ENCODE data around the gene CCNJ.
A peak's percentile ranks its signal among the peaks of the same experiment; 100 is the strongest.
"Not testable (repeated sequence)": the region's sequence is repeated elsewhere in the genome, so short reads cannot be mapped to it uniquely, and the experiment has no call there.

Gene CCNJ

GRCh38 chr10:96043033-96043892, at the start of gene CCNJ:
CCNJ (plus strand) TSS chr10:96043583; CDS start chr10:96044394, 811 bp downstream.
- peak; percentile 91 for DNase-seq

DNA sequence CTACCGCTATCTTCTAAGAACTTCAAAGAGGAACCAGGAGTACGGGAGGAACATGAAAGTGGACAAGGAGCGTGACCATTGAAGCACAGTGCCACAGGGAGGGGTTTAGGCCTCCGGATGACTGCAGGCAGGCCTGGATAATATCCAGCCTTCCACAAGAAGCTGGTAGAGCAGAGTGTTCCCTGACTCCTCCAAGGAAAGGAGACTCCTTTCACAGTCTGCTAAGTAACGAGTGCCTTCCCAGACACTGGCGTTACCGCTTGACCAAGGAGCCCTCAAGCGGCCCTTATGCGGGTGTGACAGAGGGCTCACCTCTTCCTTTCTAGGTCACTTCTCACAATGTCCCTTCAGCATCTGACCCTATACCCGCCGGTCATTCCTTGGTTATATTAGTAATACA, 49.0 kb upstream of the CCNJ start:
- not testable (repeated sequence) for DNase-seq

- DNase-seq: no peak
Observed at GRCh38 chr10:95998255-95998784, 45.1 kb upstream of the CCNJ start.

DNA sequence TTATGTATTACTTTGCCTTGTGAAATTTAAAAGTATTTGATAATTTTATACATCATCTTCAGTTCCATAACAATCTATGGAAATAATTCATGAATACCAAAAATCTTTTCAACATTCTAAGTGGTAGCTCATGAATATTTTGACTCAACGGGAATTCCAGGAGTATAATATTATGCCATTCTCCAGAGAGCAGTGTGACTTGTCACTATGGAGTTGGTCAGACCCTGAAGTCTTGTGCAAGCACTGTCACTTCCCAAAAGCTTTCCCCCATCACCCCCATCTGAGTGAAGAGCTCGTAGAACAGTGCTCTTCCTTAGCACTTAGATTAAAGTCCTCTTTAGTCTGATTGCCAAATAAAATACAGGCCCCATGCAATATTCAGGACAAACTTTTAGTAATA, 29.4 kb upstream of the CCNJ start:
- no peak for DNase-seq

DNA sequence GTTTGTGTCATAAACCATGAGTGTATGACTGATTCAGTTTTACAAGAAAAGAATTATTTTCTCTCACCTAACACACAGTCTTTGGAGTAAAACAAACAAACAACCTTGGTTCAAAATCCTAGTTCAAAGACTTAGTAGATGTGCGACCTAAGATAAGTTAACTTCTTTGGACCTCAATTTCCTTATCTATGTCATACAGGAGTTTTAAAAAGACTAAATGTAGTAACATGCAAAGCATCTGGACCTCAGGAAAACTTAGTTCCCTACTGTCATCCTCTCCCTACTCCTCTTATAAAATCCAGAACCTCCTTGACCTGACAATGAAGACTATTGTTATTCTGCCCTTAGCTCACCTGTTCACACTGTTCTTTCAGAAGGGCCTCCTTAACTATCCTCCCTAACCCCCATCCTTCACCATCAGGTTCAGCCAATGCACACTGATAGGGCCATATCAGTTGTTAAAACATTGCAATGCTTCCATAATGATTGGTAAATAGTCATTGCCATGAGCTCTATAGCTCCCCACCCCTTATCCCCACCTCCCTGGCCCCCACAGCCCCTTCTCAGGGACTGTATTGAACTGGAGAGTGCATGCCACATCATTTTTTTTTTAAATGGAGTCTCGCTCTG, 28.8 kb upstream of the CCNJ start:
- DNase-seq: no peak

DNA sequence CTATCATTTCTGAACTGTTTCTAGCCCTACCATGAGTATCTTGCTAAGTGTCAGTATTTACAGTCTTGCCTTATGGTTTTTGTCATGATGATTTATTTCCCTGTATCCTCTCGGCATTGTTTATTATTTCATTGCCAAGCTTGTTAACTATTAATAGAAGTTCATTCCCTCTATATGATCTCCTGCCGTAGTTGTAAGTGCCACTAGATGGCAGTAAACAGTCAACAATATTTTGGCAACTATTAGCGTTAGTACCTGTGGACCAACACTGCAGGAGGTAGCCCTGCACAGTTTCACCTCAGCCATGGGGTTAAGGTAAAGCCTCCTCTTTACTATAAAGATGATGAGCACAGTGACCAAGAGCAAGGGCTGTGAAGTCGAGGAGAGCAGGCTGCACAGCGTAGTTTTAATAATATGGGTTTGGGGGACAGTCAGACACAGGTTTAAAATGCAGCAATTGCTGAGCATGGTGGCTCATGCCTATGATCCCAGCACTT, 26.1 kb upstream of the CCNJ start:
- DNase-seq: peak; percentile 78

DNA sequence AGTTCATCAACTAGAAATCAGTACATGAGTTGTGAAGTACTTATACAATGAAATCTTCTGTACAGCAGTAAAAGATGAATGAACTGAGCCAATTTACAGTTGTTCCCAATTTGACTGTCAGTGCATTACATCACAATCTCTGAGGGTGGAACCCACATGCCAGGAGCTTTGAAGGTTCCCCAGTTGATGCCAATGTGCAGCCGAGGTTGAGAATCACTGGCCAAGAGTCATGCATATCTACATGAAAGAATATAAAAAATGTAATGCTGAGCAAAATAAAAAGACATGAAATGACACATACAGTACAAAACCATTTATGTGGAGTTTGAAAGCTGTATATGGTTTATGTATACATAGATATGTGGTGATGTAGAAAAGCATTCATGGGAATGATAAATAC, 22.1 kb upstream of the CCNJ start:
- no peak for DNase-seq

DNA sequence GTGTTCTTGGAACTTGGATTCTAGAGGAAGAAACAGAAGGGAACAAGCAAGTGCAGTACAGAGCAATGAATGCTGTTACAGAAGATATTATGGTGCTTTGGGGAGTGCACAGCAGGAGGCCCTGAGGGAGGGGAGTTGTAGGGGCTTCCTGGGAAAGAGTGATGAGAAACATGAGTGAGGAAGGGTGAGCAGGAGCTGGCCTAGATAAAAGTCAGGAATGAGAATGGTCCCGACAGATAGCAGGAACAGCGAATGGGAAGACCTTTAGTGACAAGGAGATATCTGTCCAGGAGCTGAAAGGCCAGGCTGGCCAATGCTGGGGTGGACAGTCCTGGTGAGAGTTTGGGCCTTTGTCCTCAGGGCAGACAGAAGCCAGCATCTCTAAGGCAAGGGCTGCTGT, 20.6 kb upstream of the CCNJ start:
- DNase-seq: no peak

- DNase-seq: no peak
Observed at GRCh38 chr10:96023168-96023567, 20.2 kb upstream of the CCNJ start.

- peak; percentile 35 for DNase-seq
Observed at GRCh38 chr10:96025566-96025965, 17.8 kb upstream of the CCNJ start.

DNA sequence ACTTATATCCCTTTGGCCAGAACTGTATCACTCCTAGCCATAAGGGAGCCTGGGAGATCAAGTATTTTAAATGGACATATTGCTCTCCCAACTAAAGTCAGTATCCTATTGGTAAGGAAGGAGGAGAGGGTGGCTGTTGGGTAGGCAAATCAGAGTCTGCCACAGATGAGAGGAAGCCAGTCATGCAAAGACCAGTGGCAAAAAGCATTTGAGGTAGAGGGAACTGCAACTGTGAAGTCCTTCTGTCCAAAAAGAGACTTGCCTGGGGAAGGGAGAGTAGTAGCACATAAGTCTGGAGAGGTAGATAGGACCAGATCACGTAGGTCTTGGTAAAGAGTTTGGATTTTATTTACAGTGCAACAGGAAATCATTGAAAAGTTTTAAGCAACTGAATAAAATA, 8.8 kb upstream of the CCNJ start:
- no peak for DNase-seq

GRCh38 chr10:96038476-96039387, 4.7 kb upstream of the CCNJ start:
- DNase-seq: peak; percentile 80

GRCh38 chr10:96041146-96041545, 2.2 kb upstream of the CCNJ start:
- no peak for DNase-seq

DNA sequence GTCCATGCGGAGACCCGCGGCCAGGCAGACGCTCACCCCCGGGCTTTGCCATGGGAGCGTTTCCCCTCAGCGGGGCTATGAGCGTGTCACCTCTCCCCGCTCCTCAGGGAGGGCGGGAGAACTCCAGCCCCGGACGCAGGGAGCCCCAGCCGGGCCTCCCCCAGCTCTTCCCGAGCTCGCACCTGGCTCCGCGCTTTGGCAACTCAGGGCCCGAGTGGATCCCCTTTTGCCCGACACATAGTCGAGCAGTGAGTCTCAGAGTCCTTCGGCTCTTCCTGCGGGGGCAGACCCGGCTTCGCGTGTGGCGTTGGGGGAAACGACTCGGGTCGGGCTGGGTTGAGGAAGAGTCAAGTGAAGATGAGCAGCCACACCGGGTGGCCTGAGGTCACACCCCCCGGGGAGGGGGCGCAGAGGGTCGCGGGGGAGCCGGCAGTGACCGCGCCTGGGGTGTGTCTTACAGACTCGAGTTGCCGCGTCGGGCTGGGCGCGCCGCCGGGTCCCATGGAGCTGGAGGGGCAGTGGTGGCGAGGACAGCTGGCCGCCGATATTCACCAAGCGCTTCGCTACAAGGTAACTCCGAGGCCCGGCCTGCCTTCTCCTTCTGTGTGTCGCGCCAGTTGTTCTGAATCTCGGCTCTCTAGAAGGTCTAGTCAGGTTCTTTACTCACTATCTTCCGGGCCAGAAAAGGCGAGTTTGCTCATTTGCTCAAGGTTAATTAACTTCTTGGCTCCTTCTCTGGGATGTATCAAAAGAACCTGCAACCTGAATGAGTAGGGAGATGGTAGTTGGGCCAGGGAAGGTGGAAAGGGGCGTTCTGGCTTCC, 721 bp downstream of the CCNJ start:
- peak; percentile 69 for DNase-seq

- DNase-seq: no peak
Observed at GRCh38 chr10:96044736-96045135, 1.4 kb downstream of the CCNJ start.

DNA sequence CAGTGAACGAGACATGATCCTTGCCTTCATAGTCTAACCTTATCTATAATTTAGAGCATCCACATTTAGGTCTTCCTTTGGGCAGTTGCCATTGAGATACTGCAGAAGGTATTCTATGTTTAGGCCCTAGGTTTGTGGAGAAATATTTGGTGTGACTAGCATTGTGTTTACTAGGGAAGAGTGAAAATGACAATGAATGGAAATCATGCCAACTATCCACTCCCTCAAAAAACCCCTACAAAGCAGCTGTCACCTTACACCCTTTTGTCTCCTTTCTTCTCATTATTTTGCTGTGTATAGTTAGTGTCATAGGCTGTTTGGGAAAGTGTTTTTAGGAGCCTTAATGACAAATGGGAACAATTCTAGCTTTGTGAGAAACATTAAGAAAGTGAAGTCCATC, 3.2 kb downstream of the CCNJ start:
- no peak for DNase-seq

DNA sequence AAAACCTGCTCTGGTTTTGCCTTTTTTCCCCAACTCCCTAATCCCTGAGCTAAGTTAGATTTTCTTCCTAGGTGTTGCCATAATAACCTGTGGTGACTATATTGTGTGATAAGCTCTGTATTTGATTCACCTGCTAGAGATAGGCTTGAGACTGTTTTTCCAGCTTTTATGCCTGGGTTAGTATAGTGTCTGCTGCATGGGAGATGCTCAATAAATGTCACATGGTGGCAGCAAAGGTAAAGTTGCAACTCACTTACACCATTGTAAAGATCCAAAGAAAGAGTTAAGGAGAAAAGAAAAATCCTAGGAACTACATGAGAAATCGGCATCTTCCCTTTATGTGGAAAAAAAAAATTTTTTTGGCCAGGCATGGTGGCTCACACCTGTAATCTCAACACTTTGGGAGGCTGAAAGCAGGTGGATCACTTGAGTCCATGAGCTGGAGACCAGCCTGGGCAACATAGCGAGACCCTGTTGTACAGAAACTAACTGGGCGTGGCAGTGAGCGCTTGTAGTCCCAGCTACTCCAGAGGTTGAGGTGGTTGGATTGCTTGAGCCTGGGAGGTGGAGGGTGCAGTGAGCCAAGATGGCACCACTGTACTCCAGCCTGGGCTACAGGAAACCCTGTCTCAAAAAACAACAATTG, 3.7 kb downstream of the CCNJ start:
- no peak for DNase-seq

GRCh38 chr10:96047925-96048324, 4.5 kb downstream of the CCNJ start:
- not testable (repeated sequence) for DNase-seq

DNA sequence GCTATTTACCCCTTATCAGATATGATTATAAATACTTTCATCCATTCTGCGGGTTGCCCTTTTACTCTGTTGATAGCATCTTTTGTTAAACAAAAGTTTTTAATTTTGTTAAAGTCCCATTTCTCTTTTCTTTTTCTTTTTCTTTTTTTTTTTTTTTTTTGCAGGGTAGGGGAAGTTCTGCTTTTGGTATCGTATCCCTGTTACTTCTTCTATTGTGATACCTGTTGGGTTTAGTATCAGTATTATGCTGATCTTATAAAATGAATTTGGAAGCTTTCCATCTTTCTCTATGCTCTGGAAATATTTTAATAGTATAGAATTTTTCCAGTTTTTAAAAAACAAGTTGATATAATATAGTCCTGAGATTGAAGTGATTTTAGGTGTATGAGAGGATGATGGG, 6.0 kb downstream of the CCNJ start:
- no peak for DNase-seq

GRCh38 chr10:96053985-96054384, 10.6 kb downstream of the CCNJ start:
- no peak for DNase-seq

DNA sequence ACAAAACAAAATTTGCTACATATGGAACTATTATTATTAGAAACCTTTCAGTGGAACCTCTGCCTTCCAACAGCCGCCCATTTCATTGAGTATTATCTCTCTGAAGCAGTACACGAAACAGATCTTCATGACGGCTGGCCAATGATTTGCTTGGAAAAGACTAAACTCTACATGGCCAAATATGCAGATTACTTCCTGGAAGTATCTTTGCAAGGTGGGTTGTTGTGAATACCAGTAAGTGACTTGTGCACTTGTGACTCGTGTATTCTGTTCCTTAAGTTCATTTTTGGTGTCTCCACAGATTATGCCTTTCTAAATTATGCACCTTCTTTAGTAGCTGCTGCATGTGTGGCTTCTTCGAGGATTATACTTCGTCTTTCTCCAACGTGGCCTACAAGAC, 13.4 kb downstream of the CCNJ start:
- no peak for DNase-seq

DNA sequence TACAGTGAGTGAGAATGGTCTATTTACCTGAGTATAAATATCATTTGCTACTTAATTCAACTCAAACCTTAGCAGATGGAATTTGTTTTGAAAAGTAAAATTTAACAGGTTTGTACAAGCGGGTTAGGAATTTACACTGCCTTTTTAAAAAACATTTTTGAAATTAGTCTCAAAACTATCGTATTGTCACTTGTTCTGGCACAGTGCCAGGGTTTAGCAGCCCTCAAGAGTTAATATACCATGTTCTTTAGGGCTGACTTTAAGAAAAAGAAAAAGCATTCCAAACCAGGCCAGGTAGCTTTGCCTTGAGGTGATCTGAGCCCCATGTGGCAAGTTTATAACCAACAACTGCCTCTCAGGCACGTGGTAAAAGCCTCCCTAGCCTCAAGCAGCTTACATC, 17.8 kb downstream of the CCNJ start:
- no peak for DNase-seq

Data from NCI-H82 (cell line).